HL-60/S4 treated with phorbol 12-myristate 13-acetate at 8.2 ng/mL for 4 days and 3 days (cell line): ENCODE measurements around the gene JADE2.
"Not testable (repeated sequence)": the region's sequence is repeated elsewhere in the genome, so short reads cannot be mapped to it uniquely, and the experiment has no call there.

Experiments used
- in situ Hi-C: fragments of 300-500 bp; cut with MboI; formaldehyde crosslinking; loops from 2 replicates; pipeline ENCODE4 v1.15.0; 2022; ENCODE audit warnings: low sequenced_read_pairs

The JADE2 gene

GRCh38 chr5:134550271-134551214 is 25.1 kb downstream of the JADE2 start:
- in situ Hi-C loops = no loop called here

DNA sequence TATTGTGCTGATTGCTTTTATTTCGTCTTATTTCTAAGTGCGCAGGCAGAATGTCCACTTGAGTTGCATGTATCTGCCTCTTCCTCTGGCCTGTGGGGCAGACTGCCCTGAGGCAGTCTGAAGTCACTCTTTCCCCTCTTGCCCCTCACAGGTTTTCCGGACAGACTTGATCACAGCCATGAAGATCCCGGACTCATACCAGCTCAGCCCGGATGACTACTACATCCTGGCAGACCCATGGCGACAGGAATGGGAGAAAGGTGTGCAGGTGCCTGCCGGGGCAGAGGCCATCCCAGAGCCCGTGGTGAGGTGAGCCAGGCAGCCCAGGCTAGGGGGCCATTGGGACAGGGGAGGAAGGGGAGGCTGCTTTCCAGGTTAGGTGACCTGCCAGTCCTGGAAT is 26.4 kb downstream of the JADE2 start:
- in situ Hi-C loops = no loop called here

- in situ Hi-C loops = no loop called here
These were observed 26.8 kb downstream of the JADE2 start for GRCh38 chr5:134552301-134552700.

DNA sequence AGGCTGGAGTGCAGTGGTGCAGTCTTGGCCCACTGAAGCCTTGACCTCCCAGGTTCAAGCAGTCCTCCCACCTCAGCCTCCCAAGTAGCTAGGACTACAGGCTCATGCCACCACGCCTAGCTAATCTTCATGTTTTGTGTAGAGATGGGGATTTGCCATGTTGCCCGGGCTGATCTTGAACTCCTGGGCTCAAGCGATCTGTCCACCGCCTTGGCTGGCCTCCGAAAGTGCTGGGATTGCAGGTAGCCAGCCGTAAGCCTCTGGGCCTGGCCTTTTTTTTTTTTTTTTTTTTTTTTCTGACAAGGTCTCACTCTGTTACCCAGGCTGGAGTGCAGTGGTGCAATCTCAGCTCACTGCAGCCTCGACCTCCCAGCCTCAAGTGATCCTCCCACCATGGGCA is 27.2 kb downstream of the JADE2 start:
- in situ Hi-C loops = not testable (repeated sequence)

- in situ Hi-C loops = no loop called here
These were observed 28.4 kb downstream of the JADE2 start for GRCh38 chr5:134553821-134554267.

- in situ Hi-C loops = no loop called here
These were observed 29.1 kb downstream of the JADE2 start for GRCh38 chr5:134554319-134555222.

- in situ Hi-C loops = no loop called here
These were observed 29.9 kb downstream of the JADE2 start for GRCh38 chr5:134555223-134555889.

GRCh38 chr5:134555890-134556311 is 30.4 kb downstream of the JADE2 start:
- in situ Hi-C loops = no loop called here

GRCh38 chr5:134556588-134556987 is 31.1 kb downstream of the JADE2 start:
- in situ Hi-C loops = not testable (repeated sequence)

GRCh38 chr5:134556994-134557393 is 31.5 kb downstream of the JADE2 start:
- in situ Hi-C loops = no loop called here

DNA sequence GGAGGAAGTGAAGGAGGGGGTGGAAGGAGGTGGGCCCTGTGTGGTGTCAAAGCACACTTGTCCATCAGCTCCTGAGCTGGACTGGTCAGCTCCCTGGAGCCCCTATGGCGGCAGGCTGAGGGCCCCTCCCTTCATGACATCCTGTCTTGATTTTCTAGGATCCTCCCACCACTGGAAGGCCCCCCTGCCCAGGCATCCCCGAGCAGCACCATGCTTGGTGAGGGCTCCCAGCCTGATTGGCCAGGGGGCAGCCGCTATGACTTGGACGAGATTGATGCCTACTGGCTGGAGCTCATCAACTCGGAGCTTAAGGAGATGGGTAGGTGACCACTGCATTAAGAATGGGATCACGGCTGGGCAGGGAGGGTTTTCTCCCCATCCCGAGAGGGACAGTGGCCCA is 34.2 kb downstream of the JADE2 start:
- in situ Hi-C loops = no loop called here

GRCh38 chr5:134560698-134561097 is 35.2 kb downstream of the JADE2 start:
- in situ Hi-C loops = no loop called here

- in situ Hi-C loops = no loop called here
These were observed 36.4 kb downstream of the JADE2 start for GRCh38 chr5:134561871-134562296.

- in situ Hi-C loops = no loop called here
These were observed 37.8 kb downstream of the JADE2 start for GRCh38 chr5:134563221-134563620.

DNA sequence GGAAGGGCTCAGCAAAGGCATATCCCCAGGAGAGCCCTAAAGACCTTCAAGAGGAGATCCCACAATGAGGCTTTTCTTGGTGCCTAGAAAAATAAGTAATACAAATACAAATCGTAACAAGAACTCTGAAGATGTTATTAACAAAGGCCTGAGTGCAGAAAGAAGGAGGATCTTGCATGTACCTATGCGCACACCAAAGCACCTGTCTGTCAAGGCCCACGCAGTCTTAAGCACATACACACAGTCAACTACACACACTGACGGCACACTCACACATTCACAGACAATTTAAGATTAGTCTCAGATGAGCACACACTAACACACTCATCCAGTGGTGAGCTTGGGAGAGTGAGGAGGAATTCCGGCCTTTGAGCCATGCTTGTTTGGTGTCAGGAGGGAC is 38.5 kb downstream of the JADE2 start:
- in situ Hi-C loops = no loop called here

GRCh38 chr5:134564396-134564795 is 38.9 kb downstream of the JADE2 start:
- in situ Hi-C loops = no loop called here

DNA sequence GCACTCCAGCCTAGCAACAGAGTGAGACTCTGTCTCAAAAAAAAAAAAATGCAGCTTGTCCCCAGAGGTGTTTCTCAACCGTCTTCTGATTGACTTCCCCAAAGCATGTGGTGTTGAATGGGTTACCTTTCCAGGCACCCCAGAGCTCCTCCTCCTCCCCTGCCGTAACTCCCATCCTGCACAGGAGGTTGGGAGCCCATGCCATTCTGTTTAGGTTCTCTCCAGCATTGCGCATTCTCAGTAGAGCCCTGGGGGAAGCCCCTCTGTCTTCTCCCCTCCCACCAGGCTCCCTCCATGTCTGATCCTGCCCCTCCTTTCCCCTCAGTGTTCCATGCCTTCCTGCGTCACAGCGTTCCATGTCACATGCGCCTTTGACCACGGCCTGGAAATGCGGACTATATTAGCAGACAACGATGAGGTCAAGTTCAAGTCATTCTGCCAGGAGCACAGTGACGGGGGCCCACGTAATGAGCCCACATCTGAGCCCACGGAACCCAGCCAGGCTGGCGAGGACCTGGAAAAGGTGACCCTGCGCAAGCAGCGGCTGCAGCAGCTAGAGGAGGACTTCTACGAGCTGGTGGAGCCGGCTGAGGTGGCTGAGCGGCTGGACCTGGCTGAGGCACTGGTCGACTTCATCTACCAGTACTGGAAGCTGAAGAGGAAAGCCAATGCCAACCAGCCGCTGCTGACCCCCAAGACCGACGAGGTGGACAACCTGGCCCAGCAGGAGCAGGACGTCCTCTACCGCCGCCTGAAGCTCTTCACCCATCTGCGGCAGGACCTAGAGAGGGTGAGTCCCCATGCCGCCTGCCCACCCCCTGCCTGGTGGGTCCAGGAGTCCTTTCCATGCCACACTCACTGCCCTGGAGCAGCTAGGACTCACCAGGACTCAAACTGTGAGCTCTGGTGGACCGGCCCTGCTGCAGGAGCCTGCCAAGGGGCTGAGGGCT is 40.6 kb downstream of the JADE2 start:
- in situ Hi-C loops = no loop called here

DNA sequence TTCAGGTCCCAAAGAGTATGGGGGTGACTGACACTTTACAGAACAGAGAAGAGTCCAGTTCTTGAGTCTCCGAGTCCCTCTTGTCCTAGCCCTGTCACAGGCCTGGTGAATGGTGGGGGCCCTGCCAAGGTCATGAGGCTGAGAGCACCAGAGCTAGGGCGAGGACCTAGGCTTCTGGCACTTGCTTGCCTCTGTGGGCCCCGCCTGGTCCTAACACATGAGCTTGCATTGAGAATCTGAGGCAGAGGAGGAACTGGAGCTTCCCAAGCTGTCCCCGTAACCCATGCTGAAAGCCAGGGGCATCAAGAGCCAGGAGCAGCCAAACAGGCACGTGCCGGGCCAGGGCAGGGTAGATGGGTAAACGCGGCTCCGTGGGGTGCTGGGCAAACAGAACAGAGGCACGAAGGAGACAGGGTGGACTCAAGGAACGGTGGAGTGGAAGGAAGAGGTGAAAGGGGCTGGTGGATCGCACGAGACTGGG is 41.3 kb downstream of the JADE2 start:
- in situ Hi-C loops = no loop called here

DNA sequence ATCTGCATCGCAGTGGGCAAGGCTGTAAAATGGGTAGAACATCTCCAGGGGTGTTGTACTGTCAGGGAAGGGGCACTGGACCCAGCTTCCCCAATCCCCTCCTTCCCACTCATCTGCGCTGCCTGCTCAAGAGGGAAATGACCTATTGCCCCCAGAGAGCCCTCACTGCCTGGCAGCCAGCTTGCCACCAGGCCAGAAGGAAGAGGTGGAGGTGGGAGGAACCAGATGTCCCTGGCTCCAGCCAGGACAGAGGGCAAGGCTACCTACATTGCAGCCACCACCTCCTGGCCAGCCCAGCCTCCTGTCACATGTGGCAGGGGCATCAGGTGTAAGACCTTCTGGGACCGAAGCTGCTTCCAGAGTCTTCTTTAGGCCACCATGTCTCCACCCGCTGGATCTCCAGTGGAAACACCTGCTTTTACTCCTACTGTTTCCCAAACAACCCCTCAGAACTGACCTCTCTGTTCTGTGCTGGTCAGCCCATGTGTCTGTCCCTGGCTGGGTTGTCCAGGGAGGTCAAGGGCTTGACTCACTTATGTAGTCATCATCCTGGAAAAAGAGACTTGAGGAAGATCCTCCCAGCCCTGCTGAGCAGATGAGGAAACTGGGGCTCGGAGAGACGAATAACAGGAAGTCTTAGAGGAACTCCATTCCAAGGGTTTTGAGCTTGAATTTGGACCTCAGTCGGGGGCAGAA is 42.3 kb downstream of the JADE2 start:
- in situ Hi-C loops = no loop called here
